ENCODE results near the gene EDN3. TPM values are rescaled to one million over a fixed set of nuclear protein-coding genes. Genes with fewer than 3 reads are reported as not detected.
"Not testable (repeated sequence)": the region's sequence is repeated elsewhere in the genome, so short reads cannot be mapped to it uniquely, and the experiment has no call there.

The EDN3 gene
- total RNA-seq, 4 donors from 2014 or later = 3.7 to 18.0 (median 11.7) TPM

DNA sequence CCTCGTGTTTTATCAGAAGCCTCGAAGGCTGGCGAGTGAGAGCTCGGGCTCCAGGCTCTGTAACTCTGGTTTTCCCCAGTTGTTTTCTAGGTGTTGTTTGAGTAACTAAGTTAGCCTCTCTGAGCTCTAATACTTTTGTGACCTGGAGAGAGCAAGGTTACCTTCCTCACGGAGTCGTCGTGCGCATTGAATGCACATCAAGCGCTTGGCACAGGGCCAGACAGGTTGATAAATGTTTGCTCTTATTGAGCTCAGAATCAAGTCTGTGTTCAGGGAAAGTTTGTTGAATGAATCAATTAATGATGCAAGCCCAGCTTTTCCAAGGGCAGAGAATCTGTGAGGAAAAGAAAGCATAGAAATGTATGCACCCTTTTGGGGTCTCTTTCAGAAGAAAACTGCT is 33.5 kb downstream of the EDN3 start:
- H3K27me3 ChIP-seq = peaks cover 0 to 33% (median 2%) of the 10 kb centered on the region in 4 donors

DNA sequence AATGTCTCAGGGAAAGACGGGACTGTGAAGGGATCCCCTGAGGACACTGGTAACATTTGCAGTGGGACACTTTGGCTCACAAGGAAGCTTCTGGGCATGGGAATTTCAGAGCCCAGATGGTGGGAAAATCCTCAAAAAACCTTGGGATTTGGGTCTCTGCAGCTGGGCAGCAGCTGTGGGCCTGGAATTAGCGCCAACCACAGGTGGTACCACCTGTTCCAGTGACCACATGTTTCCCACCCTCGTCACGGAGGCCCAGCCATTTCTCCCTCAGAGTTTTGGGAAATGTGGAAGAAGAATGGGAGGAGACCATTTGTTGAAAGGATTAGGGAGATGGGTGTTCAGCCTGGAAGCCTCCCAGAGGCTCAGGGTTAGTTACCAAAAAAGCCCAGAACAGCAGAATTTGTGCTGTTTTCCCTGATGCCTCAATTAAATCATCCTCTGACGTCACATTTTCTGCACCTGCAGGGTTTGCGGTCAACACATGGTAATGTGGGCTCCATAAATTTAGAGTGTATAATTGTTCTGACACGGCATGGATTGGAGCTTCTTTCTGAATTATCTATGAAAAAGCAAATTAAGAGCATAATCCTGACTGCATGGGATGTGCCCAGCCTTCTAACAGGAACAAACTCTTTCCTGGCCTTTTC is 34.4 kb downstream of the EDN3 start:
- Histone ChIP-seq H3K27me3 (peaks cover 0 to 28% (median 2%) of the 10 kb centered on the region in 4 donors), H3K36me3 (no peaks in the 10 kb centered on the region), H3K27ac (replicated peaks in 1 of 4) (no peak overlapping the region), H3K4me3 (no peak overlapping the region), H3K4me1 (no peaks in the 10 kb centered on the region), H3K9me3 (no peaks in the 10 kb centered on the region)
- DNase-seq (ENCODE audit: extremely low spot score) = no peak
- TF ChIP-seq, protein P1, sequence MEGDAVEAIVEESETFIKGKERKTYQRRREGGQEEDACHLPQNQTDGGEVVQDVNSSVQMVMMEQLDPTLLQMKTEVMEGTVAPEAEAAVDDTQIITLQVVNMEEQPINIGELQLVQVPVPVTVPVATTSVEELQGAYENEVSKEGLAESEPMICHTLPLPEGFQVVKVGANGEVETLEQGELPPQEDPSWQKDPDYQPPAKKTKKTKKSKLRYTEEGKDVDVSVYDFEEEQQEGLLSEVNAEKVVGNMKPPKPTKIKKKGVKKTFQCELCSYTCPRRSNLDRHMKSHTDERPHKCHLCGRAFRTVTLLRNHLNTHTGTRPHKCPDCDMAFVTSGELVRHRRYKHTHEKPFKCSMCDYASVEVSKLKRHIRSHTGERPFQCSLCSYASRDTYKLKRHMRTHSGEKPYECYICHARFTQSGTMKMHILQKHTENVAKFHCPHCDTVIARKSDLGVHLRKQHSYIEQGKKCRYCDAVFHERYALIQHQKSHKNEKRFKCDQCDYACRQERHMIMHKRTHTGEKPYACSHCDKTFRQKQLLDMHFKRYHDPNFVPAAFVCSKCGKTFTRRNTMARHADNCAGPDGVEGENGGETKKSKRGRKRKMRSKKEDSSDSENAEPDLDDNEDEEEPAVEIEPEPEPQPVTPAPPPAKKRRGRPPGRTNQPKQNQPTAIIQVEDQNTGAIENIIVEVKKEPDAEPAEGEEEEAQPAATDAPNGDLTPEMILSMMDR (IDR thresholded peaks at IDR 0.05) = no peak
- TF ChIP-seq POLR2A (IDR thresholded peaks at IDR 0.05; ENCODE audit: low read depth) (no peak), POLR2AphosphoS5 (IDR thresholded peaks at IDR 0.05) (no peak), EP300 (IDR thresholded peaks at IDR 0.05) (no peak)
- intact Hi-C loops (cut with DNase I) = no loop called here
- WGBS = 91% methylated on average over 7 of the region's 7 CpGs

More for the DNA sequence above, 33.5 kb downstream of the EDN3 start:
- H3K27ac ChIP-seq (replicated peaks in 1 of 4) = no peak overlapping the region
- DNase-seq (ENCODE audit: extremely low spot score) = no peak
- TF ChIP-seq POLR2A (IDR thresholded peaks at IDR 0.05; ENCODE audit: low read depth) (no peak), POLR2AphosphoS5 (IDR thresholded peaks at IDR 0.05) (no peak), EP300 (IDR thresholded peaks at IDR 0.05) (no peak)
- TF ChIP-seq, protein P1 (IDR thresholded peaks at IDR 0.05) = no peak
- H3K4me1 ChIP-seq = no peaks in the 10 kb centered on the region
- WGBS = 77% methylated on average over 9 of the region's 9 CpGs
- intact Hi-C loops (cut with DNase I) = no loop called here
- H3K36me3 ChIP-seq = no peaks in the 10 kb centered on the region
- H3K4me3 ChIP-seq = no peak overlapping the region
- no peaks in the 10 kb centered on the region for H3K9me3 ChIP-seq

DNA sequence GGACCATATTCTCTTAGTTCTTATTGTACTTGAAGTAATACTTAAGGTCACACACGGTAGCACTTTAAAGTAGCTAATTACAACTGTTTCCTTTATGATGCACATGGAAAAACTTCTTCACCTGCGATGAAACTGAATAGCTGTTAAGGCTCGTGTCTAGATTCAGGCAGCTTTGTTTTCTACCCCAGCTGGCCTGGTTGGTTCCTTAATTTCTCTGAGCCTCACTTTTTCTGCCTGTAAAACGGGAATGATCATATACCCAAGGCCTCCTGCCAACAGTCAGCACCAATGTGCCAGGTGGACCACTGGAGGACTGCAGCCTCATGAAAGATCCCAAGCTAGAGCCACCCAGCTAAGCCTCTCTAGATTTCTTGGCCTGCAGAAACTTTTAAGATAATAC is 35.0 kb downstream of the EDN3 start:
- Histone ChIP-seq H3K27ac (replicated peaks in 1 of 4) (no peak overlapping the region), H3K27me3 (peaks cover 0 to 22% (median 2%) of the 10 kb centered on the region in 4 donors), H3K9me3 (no peaks in the 10 kb centered on the region), H3K4me3 (no peak overlapping the region), H3K4me1 (no peaks in the 10 kb centered on the region), H3K36me3 (no peaks in the 10 kb centered on the region)
- DNase-seq (ENCODE audit: extremely low spot score) = no peak
- TF ChIP-seq EP300 (IDR thresholded peaks at IDR 0.05) (no peak), POLR2A (IDR thresholded peaks at IDR 0.05; ENCODE audit: low read depth) (no peak), POLR2AphosphoS5 (IDR thresholded peaks at IDR 0.05) (no peak)
- TF ChIP-seq, protein P1 (IDR thresholded peaks at IDR 0.05) = no peak
- intact Hi-C loops (cut with DNase I) = no loop called here
- 97% methylated on average over 4 of the region's 4 CpGs for WGBS

DNA sequence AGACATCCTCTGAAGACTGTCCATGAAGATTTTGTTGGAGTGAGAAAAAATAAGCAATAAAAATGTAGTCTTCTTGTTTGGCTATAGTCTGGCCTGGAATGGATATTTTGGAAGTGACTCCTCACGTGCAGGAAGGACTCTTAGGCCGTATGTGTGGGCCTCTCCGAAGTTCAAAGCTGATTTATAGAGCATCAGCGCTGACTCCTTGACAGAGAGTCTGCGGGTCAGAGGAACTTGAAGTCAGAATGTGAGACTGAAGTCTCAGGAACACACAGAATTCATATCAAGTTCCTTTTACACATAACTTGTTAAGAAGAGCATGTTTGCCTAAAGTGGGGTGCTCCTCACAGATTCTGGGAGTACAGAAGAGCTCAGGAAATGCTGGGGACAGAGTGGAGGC is 36.1 kb downstream of the EDN3 start:
- no peaks in the 10 kb centered on the region for H3K4me1 ChIP-seq
- no peaks in the 10 kb centered on the region for H3K9me3 ChIP-seq
- no peak for DNase-seq (ENCODE audit: extremely low spot score)
- peaks cover 0 to 10% (median 2%) of the 10 kb centered on the region in 4 donors for H3K27me3 ChIP-seq
- WGBS = 69% methylated on average over 5 of the region's 5 CpGs
- no peak overlapping the region for H3K27ac ChIP-seq (replicated peaks in 1 of 4)
- H3K36me3 ChIP-seq = no peaks in the 10 kb centered on the region
- intact Hi-C loops (cut with DNase I) = no loop called here
- TF ChIP-seq, protein P1 (IDR thresholded peaks at IDR 0.05) = no peak
- TF ChIP-seq POLR2A (IDR thresholded peaks at IDR 0.05; ENCODE audit: low read depth) = no peak
- TF ChIP-seq POLR2AphosphoS5 (IDR thresholded peaks at IDR 0.05) = no peak
- no peak for TF ChIP-seq EP300 (IDR thresholded peaks at IDR 0.05)
- no peak overlapping the region for H3K4me3 ChIP-seq

DNA sequence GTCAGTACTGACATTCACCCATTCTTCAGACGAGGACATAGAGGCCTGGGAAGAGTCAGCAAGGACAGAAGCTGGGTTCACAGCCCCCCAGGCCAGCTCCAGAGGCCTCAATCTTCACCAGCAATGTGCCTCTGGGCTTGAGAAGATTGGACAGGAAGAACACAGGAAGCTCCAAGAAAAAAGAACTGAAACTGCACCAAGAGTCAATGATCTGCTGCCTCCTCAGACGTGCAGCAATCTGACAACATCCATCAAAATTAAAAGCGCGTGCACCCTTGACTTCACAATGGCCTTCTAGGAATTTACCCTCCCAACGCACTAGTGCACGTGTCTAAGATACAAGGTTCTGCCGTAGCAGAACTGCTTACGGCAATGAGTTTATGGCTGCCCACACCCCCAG is 38.0 kb downstream of the EDN3 start:
- 100% methylated on average over 1 of the region's 8 CpGs for WGBS
- intact Hi-C loops (cut with DNase I); H3K9me3 ChIP-seq: not testable (repeated sequence)

More for the DNA sequence above, 38.0 kb downstream of the EDN3 start:
- not testable (repeated sequence) for H3K27me3 ChIP-seq; H3K36me3 ChIP-seq; H3K27ac ChIP-seq (replicated peaks in 1 of 4); DNase-seq (ENCODE audit: extremely low spot score); H3K4me3 ChIP-seq; H3K4me1 ChIP-seq
